ENCODE data around the gene MED25. TPM values are rescaled to one million over a fixed set of nuclear protein-coding genes. Genes with fewer than 3 reads are reported as not detected.

Gene MED25
- polyA plus RNA-seq, 3 donors = 13.9 to 52.9 (median 18.5) TPM

- no peak overlapping the region for H2AFZ ChIP-seq (ENCODE audit: insufficient read depth, low read depth, low read length, poor library complexity, severe bottlenecking)
- no peak overlapping the region for H3K4me3 ChIP-seq (replicated peaks in 1 of 3; ENCODE audit: low read depth in 2 of 3, low read length in 3 of 3)
- H3K9me3 ChIP-seq (replicated peaks in 1 of 2; ENCODE audit: control insufficient read depth in 1 of 2, insufficient read depth in 1 of 2, low read length in 2 of 2) = no peaks in the 10 kb centered on the region
- H3K4me2 ChIP-seq (replicated peaks; ENCODE audit: extremely low read depth, low read length, poor library complexity, severe bottlenecking) = no peak overlapping the region
- no peak overlapping the region for H3K9ac ChIP-seq (ENCODE audit: insufficient read depth, low read length, poor library complexity, severe bottlenecking)
- peaks cover 43 to 52% of the 10 kb centered on the region in 2 donors for H3K36me3 Mint-ChIP-seq
- peak overlapping the region in 1 of 2 donors; percentile 61 for H3K27ac ChIP-seq (ENCODE audit: low read depth in 1 of 2, low read length in 2 of 2)
- H4K20me1 ChIP-seq (ENCODE audit: insufficient read depth, low read length) = peaks cover 47% of the 10 kb centered on the region
- H3K27me3 ChIP-seq (ENCODE audit: control insufficient read depth in 2 of 2, insufficient read depth in 2 of 2, low read length in 2 of 2) = no peaks in the 10 kb centered on the region
- H3K36me3 ChIP-seq (replicated peaks in 1 of 2; ENCODE audit: control insufficient read depth in 1 of 2, insufficient read depth in 2 of 2, low read length in 2 of 2) = peaks cover 44 to 60% of the 10 kb centered on the region in 2 donors
- peaks cover 33% of the 10 kb centered on the region for H3K4me1 Mint-ChIP-seq
- intact Hi-C loops (cut with micrococcal nuclease) = loop anchor here in 1 of 2 donors (5.0 kb wide), 1 partner anchor 39 kb away; the partner anchor contains the start of gene AP2A1
- H3K79me2 ChIP-seq (ENCODE audit: insufficient read depth, low read length) = no peaks in the 10 kb centered on the region
- no peak overlapping the region for H3K4me3 Mint-ChIP-seq
- 90% methylated on average over 9 of the region's 20 CpGs for WGBS (ENCODE audit: insufficient coverage)
- peak overlapping the region in 5 of 7 donors; percentile 10 to 64 (median 20) for H3K27ac Mint-ChIP-seq
- no peaks in the 10 kb centered on the region for H3K9me3 Mint-ChIP-seq
- H3K4me1 ChIP-seq (ENCODE audit: control insufficient read depth in 1 of 2, insufficient read depth in 2 of 2, low read length in 2 of 2) = peaks cover 25 to 38% of the 10 kb centered on the region in 2 donors
- DNase-seq = no peak
- peaks cover 0 to 4% (median 0%) of the 10 kb centered on the region in 3 donors for H3K27me3 Mint-ChIP-seq (ENCODE audit: low read depth in 3 of 3)
- TF ChIP-seq, protein P1, sequence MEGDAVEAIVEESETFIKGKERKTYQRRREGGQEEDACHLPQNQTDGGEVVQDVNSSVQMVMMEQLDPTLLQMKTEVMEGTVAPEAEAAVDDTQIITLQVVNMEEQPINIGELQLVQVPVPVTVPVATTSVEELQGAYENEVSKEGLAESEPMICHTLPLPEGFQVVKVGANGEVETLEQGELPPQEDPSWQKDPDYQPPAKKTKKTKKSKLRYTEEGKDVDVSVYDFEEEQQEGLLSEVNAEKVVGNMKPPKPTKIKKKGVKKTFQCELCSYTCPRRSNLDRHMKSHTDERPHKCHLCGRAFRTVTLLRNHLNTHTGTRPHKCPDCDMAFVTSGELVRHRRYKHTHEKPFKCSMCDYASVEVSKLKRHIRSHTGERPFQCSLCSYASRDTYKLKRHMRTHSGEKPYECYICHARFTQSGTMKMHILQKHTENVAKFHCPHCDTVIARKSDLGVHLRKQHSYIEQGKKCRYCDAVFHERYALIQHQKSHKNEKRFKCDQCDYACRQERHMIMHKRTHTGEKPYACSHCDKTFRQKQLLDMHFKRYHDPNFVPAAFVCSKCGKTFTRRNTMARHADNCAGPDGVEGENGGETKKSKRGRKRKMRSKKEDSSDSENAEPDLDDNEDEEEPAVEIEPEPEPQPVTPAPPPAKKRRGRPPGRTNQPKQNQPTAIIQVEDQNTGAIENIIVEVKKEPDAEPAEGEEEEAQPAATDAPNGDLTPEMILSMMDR (IDR thresholded peaks at IDR 0.05) = no peak
Measured at GRCh38 chr19:49805822-49806619, 12.1 kb upstream of the MED25 start.

GRCh38 chr19:49806620-49806959 lies 11.5 kb upstream of the MED25 start:
- Histone ChIP-seq H3K9me3 (replicated peaks in 1 of 2; ENCODE audit: control insufficient read depth in 1 of 2, insufficient read depth in 1 of 2, low read length in 2 of 2) (no peaks in the 10 kb centered on the region), H3K4me3 (replicated peaks in 1 of 3; ENCODE audit: low read depth in 2 of 3, low read length in 3 of 3) (no peak overlapping the region), H3K4me1 (ENCODE audit: control insufficient read depth in 1 of 2, insufficient read depth in 2 of 2, low read length in 2 of 2) (peaks cover 25 to 38% of the 10 kb centered on the region in 2 donors), H3K79me2 (ENCODE audit: insufficient read depth, low read length) (no peaks in the 10 kb centered on the region), H3K4me2 (replicated peaks; ENCODE audit: extremely low read depth, low read length, poor library complexity, severe bottlenecking) (no peak overlapping the region), H3K27ac (ENCODE audit: low read depth in 1 of 2, low read length in 2 of 2) (peak overlapping the region in 1 of 2 donors; percentile 61), H2AFZ (ENCODE audit: insufficient read depth, low read depth, low read length, poor library complexity, severe bottlenecking) (no peak overlapping the region), H3K27me3 (ENCODE audit: control insufficient read depth in 2 of 2, insufficient read depth in 2 of 2, low read length in 2 of 2) (no peaks in the 10 kb centered on the region), H3K36me3 (replicated peaks in 1 of 2; ENCODE audit: control insufficient read depth in 1 of 2, insufficient read depth in 2 of 2, low read length in 2 of 2) (peaks cover 41 to 54% of the 10 kb centered on the region in 2 donors), H4K20me1 (ENCODE audit: insufficient read depth, low read length) (peaks cover 44% of the 10 kb centered on the region), H3K9ac (ENCODE audit: insufficient read depth, low read length, poor library complexity, severe bottlenecking) (no peak overlapping the region)
- Mint-ChIP-seq H3K36me3 (peaks cover 39 to 47% of the 10 kb centered on the region in 2 donors), H3K4me3 (no peak overlapping the region), H3K27ac (peak overlapping the region in 5 of 7 donors; percentile 10 to 34 (median 18)), H3K9me3 (no peaks in the 10 kb centered on the region), H3K4me1 (peaks cover 33% of the 10 kb centered on the region), H3K27me3 (ENCODE audit: low read depth in 3 of 3) (peaks cover 0 to 4% (median 0%) of the 10 kb centered on the region in 3 donors)
- WGBS (ENCODE audit: insufficient coverage) = 94% methylated on average over 7 of the region's 8 CpGs
- no peak for DNase-seq
- intact Hi-C loops (cut with micrococcal nuclease) = loop anchor here in 1 of 2 donors (5.0 kb wide), 1 partner anchor 39 kb away; the partner anchor contains the start of gene AP2A1
- TF ChIP-seq, protein P1 (IDR thresholded peaks at IDR 0.05) = no peak
